LNCAP (cell line): ENCODE data around the gene MEIS2.

Experiments
- CTCF ChIP-seq: fragments of 450-650 bp; IDR thresholded peaks from 2 replicates; pipeline ENCODE4 v1.5.1; 2017; ENCODE audit warnings: mild to moderate bottlenecking

MEIS2 gene

GRCh38 chr15:37028625-37029296 lies 71.6 kb downstream of the MEIS2 start:
- TF ChIP-seq CTCF: no peak

- no peak for TF ChIP-seq CTCF
These were observed 79.5 kb downstream of the MEIS2 start for GRCh38 chr15:37020852-37021251.

- TF ChIP-seq CTCF: no peak
These were observed 80.6 kb downstream of the MEIS2 start for GRCh38 chr15:37019479-37020433.

- no peak for TF ChIP-seq CTCF
These were observed 83.2 kb downstream of the MEIS2 start for GRCh38 chr15:37017031-37017625.

GRCh38 chr15:37016231-37016630 lies 84.1 kb downstream of the MEIS2 start:
- no peak for TF ChIP-seq CTCF

- no peak for TF ChIP-seq CTCF
These were observed 84.9 kb downstream of the MEIS2 start for GRCh38 chr15:37015451-37015850.

- no peak for TF ChIP-seq CTCF
These were observed 85.3 kb downstream of the MEIS2 start for GRCh38 chr15:37015035-37015434.
